AG09309 (cell line): ENCODE measurements around the gene WDR83.
"Not testable (repeated sequence)": the region's sequence is repeated elsewhere in the genome, so short reads cannot be mapped to it uniquely, and the experiment has no call there.

Experiments
- DNase-seq: peaks from one replicate; pipeline ENCODE4 v3.0.0-alpha.2; 2010; ENCODE audit warnings: low read depth
- H3K4me3 ChIP-seq: 2 replicates; pipeline ENCODE4 v1.5.1; 2011; ENCODE audit warnings: mild to moderate bottlenecking, low read depth, low read length, moderate library complexity; ENCODE audit not compliant: control insufficient read depth
- CTCF ChIP-seq: IDR thresholded peaks from 2 replicates; pipeline ENCODE4 v1.5.1; 2011; ENCODE audit warnings: mild to moderate bottlenecking, low read depth, low read length, inconsistent platforms; ENCODE audit not compliant: insufficient read depth, control insufficient read depth; ENCODE audit errors: missing control alignments

The WDR83 gene

GRCh38 chr19:12703046-12703445, 36.4 kb downstream of the WDR83 start:
- TF ChIP-seq CTCF: no peak
- H3K4me3 ChIP-seq: no peak overlapping the region
- no peak for DNase-seq

GRCh38 chr19:12705169-12705568, 38.6 kb downstream of the WDR83 start:
- no peak for TF ChIP-seq CTCF
- no peak for DNase-seq
- no peak overlapping the region for H3K4me3 ChIP-seq

GRCh38 chr19:12705654-12706331, 39.2 kb downstream of the WDR83 start:
- no peak for TF ChIP-seq CTCF
- no peak for DNase-seq
- H3K4me3 ChIP-seq: no peak overlapping the region

- no peak for TF ChIP-seq CTCF
- no peak for DNase-seq
- no peak overlapping the region for H3K4me3 ChIP-seq
Measured at GRCh38 chr19:12706332-12706718, 39.7 kb downstream of the WDR83 start.

- no peak overlapping the region for H3K4me3 ChIP-seq
- DNase-seq: no peak
- TF ChIP-seq CTCF: no peak
Measured at GRCh38 chr19:12708641-12709040, 42.0 kb downstream of the WDR83 start.

GRCh38 chr19:12711187-12711586, 44.6 kb downstream of the WDR83 start:
- DNase-seq: no peak
- no peak overlapping the region for H3K4me3 ChIP-seq
- TF ChIP-seq CTCF: no peak

- H3K4me3 ChIP-seq, DNase-seq: not testable (repeated sequence)
Measured at GRCh38 chr19:12712077-12712476, 45.5 kb downstream of the WDR83 start.

- DNase-seq: not testable (repeated sequence)
Measured at GRCh38 chr19:12713304-12713703, 46.7 kb downstream of the WDR83 start.

More at GRCh38 chr19:12713304-12713703, 46.7 kb downstream of the WDR83 start:
- not testable (repeated sequence) for H3K4me3 ChIP-seq
